ENCODE results near the gene SPAG8.

SPAG8 gene

GRCh38 chr9:35836595-35836994 lies 24.5 kb upstream of the SPAG8 start:
- no peak for DNase-seq

- no peak for DNase-seq
Observed at GRCh38 chr9:35835766-35836165, 23.7 kb upstream of the SPAG8 start.

- DNase-seq = no peak
Observed at GRCh38 chr9:35835216-35835632, 23.2 kb upstream of the SPAG8 start.

GRCh38 chr9:35834260-35835215 lies 22.5 kb upstream of the SPAG8 start:
- DNase-seq = no peak

GRCh38 chr9:35832814-35833213 lies 20.8 kb upstream of the SPAG8 start:
- DNase-seq = no peak

- no peak for DNase-seq
Observed at GRCh38 chr9:35831040-35831439, 19.0 kb upstream of the SPAG8 start.

GRCh38 chr9:35829764-35830096 lies 17.7 kb upstream of the SPAG8 start:
- no peak for DNase-seq

GRCh38 chr9:35829084-35829763 lies 17.2 kb upstream of the SPAG8 start, which contains the start of gene TMEM8B:
TSS of gene TMEM8B (plus strand) at chr9:35829228. CDS start at chr9:35829448, 220 bp downstream.
- DNase-seq = peak; percentile 95

- peak; percentile 17 for DNase-seq
Observed at GRCh38 chr9:35828716-35829083, 16.6 kb upstream of the SPAG8 start, which contains the start of gene FAM221B. TSS of gene FAM221B (minus strand) at chr9:35828732. CDS start at chr9:35826161, 2,571 bp downstream.

GRCh38 chr9:35827486-35827885 lies 15.4 kb upstream of the SPAG8 start:
- no peak for DNase-seq

- peak; percentile 23 for DNase-seq
Observed at GRCh38 chr9:35826071-35826701, 14.1 kb upstream of the SPAG8 start.

- DNase-seq = no peak
Observed at GRCh38 chr9:35822926-35823325, 10.9 kb upstream of the SPAG8 start.

- DNase-seq = no peak
Observed at GRCh38 chr9:35820076-35820475, 8.0 kb upstream of the SPAG8 start.

GRCh38 chr9:35818341-35818740 lies 6.3 kb upstream of the SPAG8 start:
- no peak for DNase-seq

- no peak for DNase-seq
Observed at GRCh38 chr9:35816708-35817107, 4.6 kb upstream of the SPAG8 start.

GRCh38 chr9:35814841-35815543 lies 2.9 kb upstream of the SPAG8 start, which contains the start of gene HINT2:
TSS of gene HINT2 (minus strand) at chr9:35815042. CDS start at chr9:35814979, 63 bp downstream.
- DNase-seq = peak; percentile 98

GRCh38 chr9:35814106-35814840 lies 2.2 kb upstream of the SPAG8 start:
- peak; percentile 36 for DNase-seq

- no peak for DNase-seq
Observed at GRCh38 chr9:35813434-35814105, 1.5 kb upstream of the SPAG8 start.

- no peak for DNase-seq
Observed at GRCh38 chr9:35811381-35812024, 559 bp downstream of the SPAG8 start.

GRCh38 chr9:35810122-35810521 lies 1.9 kb downstream of the SPAG8 start:
- DNase-seq = no peak

GRCh38 chr9:35808433-35808832 lies 3.6 kb downstream of the SPAG8 start:
- DNase-seq = no peak

Data from activated gamma-delta T cell treated with Interleukin-2 at 50 U/mL for 16 hours (primary cell).